K562 (cell line): ENCODE measurements around the gene NFYC. TPM values are rescaled to one million over a fixed set of nuclear protein-coding genes. Genes with fewer than 3 reads are reported as not detected.

Experiments used
- ATF7 ChIP-seq: fragments of 450-650 bp; IDR thresholded peaks from 2 replicates; pipeline ENCODE4 v1.7.1; 2014; ENCODE audit warnings: mild to moderate bottlenecking, moderate library complexity
- C11orf30 ChIP-seq: fragments of 450-650 bp; IDR thresholded peaks from 2 replicates; pipeline ENCODE4 v1.6.1; 2016; ENCODE audit warnings: low read depth, mild to moderate bottlenecking
- CBX3 ChIP-seq, 2 experiments: IDR thresholded peaks; 1 replicate in 1 of 2; 2 replicates in 1 of 2; pipeline ENCODE4 v1.6.1; 2012; ENCODE audit warnings: inconsistent platforms in 2 of 2, low read length in 2 of 2, borderline replicate concordance in 1 of 2, control low read depth in 1 of 2
- CREB3 ChIP-seq: fragments of 450-650 bp; conservative IDR thresholded peaks from 2 replicates; pipeline ENCODE4 v1.6.1; 2016; ENCODE audit warnings: missing genetic modification characterization, low read depth, mild to moderate bottlenecking, missing compliant biosample characterization, moderate library complexity
- E4F1 ChIP-seq: fragments of 250-450 bp; sonication (Bioruptor Pico); IDR thresholded peaks from 2 replicates; pipeline ENCODE4 v1.5.0; 2021; ENCODE audit warnings: mild to moderate bottlenecking, borderline replicate concordance
- FOXM1 ChIP-seq, 2 experiments: fragments of 450-650 bp in 1 of 2; sonication (generic) in 1 of 2; formaldehyde crosslinking in 1 of 2; IDR thresholded peaks; 2 replicates each; pipeline versions ENCODE4 v1.6.1 to v1.9.0; 2017 to 2022; ENCODE audit warnings: low read depth in 2 of 2, mild to moderate bottlenecking in 2 of 2, missing genetic modification reagents in 1 of 2, moderate library complexity in 1 of 2
- HIVEP1 ChIP-seq: fragments of 250-450 bp; sonication (Bioruptor Pico); IDR thresholded peaks from 2 replicates; pipeline ENCODE4 v1.4.0; 2020; ENCODE audit warnings: mild to moderate bottlenecking
- PATZ1 ChIP-seq: fragments of 250-450 bp; sonication (Bioruptor Pico); IDR thresholded peaks from 2 replicates; pipeline ENCODE4 v1.5.0; 2020; ENCODE audit warnings: mild to moderate bottlenecking, borderline replicate concordance
- PHF8 ChIP-seq: fragments of 200-600 bp; sonication (generic); IDR thresholded peaks from 2 replicates; pipeline ENCODE4 v1.6.1; 2012; ENCODE audit warnings: mixed run types, mild to moderate bottlenecking, inconsistent platforms, low read length, moderate library complexity, borderline replicate concordance
- POLR2H ChIP-seq: IDR thresholded peaks from 2 replicates; pipeline ENCODE4 v1.6.1; 2016; ENCODE audit warnings: missing genetic modification characterization, low read depth, mild to moderate bottlenecking, control low read depth, missing compliant biosample characterization, moderate library complexity
- PTRF ChIP-seq: fragments of 450-650 bp; IDR thresholded peaks from 2 replicates; pipeline ENCODE4 v1.6.1; 2016; ENCODE audit warnings: mild to moderate bottlenecking, missing genetic modification characterization, missing compliant biosample characterization
- SMARCE1 ChIP-seq: fragments of 450-650 bp; IDR thresholded peaks from 2 replicates; pipeline ENCODE4 v1.7.1; 2016; ENCODE audit warnings: mild to moderate bottlenecking
- TGIF2 ChIP-seq: sonication (generic); formaldehyde crosslinking; IDR thresholded peaks from 2 replicates; pipeline ENCODE4 v1.8.1; 2022; ENCODE audit warnings: mild to moderate bottlenecking, missing genetic modification reagents, moderate library complexity
- USF1 ChIP-seq: sonication (generic); formaldehyde crosslinking; IDR thresholded peaks from 2 replicates; pipeline ENCODE4 v1.9.0; 2022; ENCODE audit warnings: mild to moderate bottlenecking, missing genetic modification reagents
- XRCC4 ChIP-seq: IDR thresholded peaks from one replicate; pipeline ENCODE4 v1.6.1; 2011; ENCODE audit not compliant: insufficient read depth, insufficient read length; ENCODE audit errors: extremely low read depth
- ZBTB8A ChIP-seq: fragments of 450-650 bp; IDR thresholded peaks from 2 replicates; pipeline ENCODE4 v1.6.1; 2018; ENCODE audit warnings: mild to moderate bottlenecking, moderate library complexity; ENCODE audit not compliant: partially characterized antibody
- ZEB2 ChIP-seq: fragments of 450-650 bp; IDR thresholded peaks from 2 replicates; pipeline ENCODE4 v1.6.1; 2016
- ZNF140 ChIP-seq: fragments of 250-450 bp; sonication (Bioruptor Pico); IDR thresholded peaks from 2 replicates; pipeline ENCODE4 v1.8.0; 2021; ENCODE audit warnings: moderate library complexity, mild to moderate bottlenecking, inconsistent platforms
- ZNF232 ChIP-seq: sonication (generic); formaldehyde crosslinking; IDR thresholded peaks from 2 replicates; pipeline ENCODE4 v1.8.0; 2022; ENCODE audit warnings: mild to moderate bottlenecking, missing genetic modification reagents
- ZNF24 ChIP-seq: fragments of 450-650 bp; IDR thresholded peaks from 2 replicates; pipeline ENCODE4 v1.6.1; 2016
- ZNF589 ChIP-seq: fragments of 200-800 bp; sonication (Bioruptor generic); IDR thresholded peaks from 2 replicates; pipeline ENCODE4 v1.6.1; 2016; ENCODE audit warnings: low read depth, missing genetic modification characterization, missing compliant biosample characterization
- polyA plus RNA-seq, 8 experiments: library from polyadenylated mRNA; depleted of rRNA in 4 of 8; stranded (reverse) in 5 of 8; unstranded in 3 of 8; fragments of >200 nt; fragmentation: Nextera tagmentation in 2 of 8; fragmentation: Illumina TruSeq in 1 of 8; extraction: Ambion mirVana in 2 of 8; extraction: Trizol in 1 of 8; gene quantifications; 2 replicates each; pipeline versions ENCODE4 v1.2.1 to v1.2.3, GENCODE V29; 2011 to 2014; ENCODE audit warnings: inconsistent platforms in 1 of 8, missing spikeins in 1 of 8
- total RNA-seq, 7 experiments: library from RNA; depleted of rRNA in 6 of 7; stranded (reverse); fragments of >200 nt in 6 of 7; fragmentation: Illumina TruSeq in 2 of 7; extraction: Trizol in 2 of 7; gene quantifications; 2 replicates each; pipeline versions ENCODE4 v1.2.1 to v1.2.3, GENCODE V29; 2011 to 2021; ENCODE audit warnings: low replicate concordance in 1 of 7
- TF ChIP-seq, protein P1 (sequence below): fragments of 250-450 bp; sonication (Bioruptor Pico); IDR thresholded peaks from 2 replicates; pipeline ENCODE4 v1.5.0; 2021

The NFYC gene
- total and polyA plus RNA-seq, 9 of the 15 experiments (the other 6 are each of a cell fraction or from before 2014, with no cell fraction given) = 4.8 to 59.8 (median 41.1) TPM

GRCh38 chr1:40645118-40645680 lies 46.3 kb upstream of the NFYC start (continued):
- TF ChIP-seq POLR2H (tag) (no peak), ZBTB8A (no peak), TGIF2 (CRISPR knock-in tag) (no peak), C11orf30 (no peak), ZNF232 (CRISPR knock-in tag) (no peak), SMARCE1 (peak; percentile 65; the same call in 1 of the 2 replicates), FOXM1 (IDR thresholded peaks at IDR 0.05; ENCODE audit: low read depth) (no peak), FOXM1 (CRISPR knock-in tag; IDR thresholded peaks at IDR 0.05; ENCODE audit: low read depth) (no peak), CREB3 (tag) (no peak), PHF8 (no peak), E4F1 (CRISPR knock-in tag) (no peak), ZNF589 (CRISPR knock-in tag) (no peak), CBX3 (IDR thresholded peaks at IDR 0.05; ENCODE audit: borderline replicate concordance in 1 of 2, low read length in 2 of 2) (no peak), PATZ1 (no peak), ZNF140 (CRISPR knock-in tag) (no peak), USF1 (CRISPR knock-in tag) (no peak), HIVEP1 (CRISPR knock-in tag) (no peak), PTRF (tag) (no peak), ZEB2 (no peak), XRCC4 (no peak), ATF7 (peak; percentile 11; the same call in 1 of the 2 replicates), ZNF24 (no peak)
- TF ChIP-seq, protein P1, sequence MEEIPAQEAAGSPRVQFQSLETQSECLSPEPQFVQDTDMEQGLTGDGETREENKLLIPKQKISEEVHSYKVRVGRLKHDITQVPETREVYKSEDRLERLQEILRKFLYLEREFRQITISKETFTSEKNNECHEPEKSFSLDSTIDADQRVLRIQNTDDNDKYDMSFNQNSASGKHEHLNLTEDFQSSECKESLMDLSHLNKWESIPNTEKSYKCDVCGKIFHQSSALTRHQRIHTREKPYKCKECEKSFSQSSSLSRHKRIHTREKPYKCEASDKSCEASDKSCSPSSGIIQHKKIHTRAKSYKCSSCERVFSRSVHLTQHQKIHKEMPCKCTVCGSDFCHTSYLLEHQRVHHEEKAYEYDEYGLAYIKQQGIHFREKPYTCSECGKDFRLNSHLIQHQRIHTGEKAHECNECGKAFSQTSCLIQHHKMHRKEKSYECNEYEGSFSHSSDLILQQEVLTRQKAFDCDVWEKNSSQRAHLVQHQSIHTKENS (CRISPR knock-in tag) = no peak
